Lower leg skin (tissue), 4 donors: ENCODE results near the gene HSDL1. TPM values are rescaled to one million over a fixed set of nuclear protein-coding genes. Genes with fewer than 3 reads are reported as not detected.

Source experiments
- DNase-seq, 2 donors: peaks; one replicate each; pipeline ENCODE4 v3.0.0-alpha.2; 2019; ENCODE audit warnings: low spot score in 2 of 2
- H3K4me3 ChIP-seq: fragments of 200-600 bp; sonication (generic); 2 replicates; pipeline ENCODE4 v1.5.1; 2017; ENCODE audit warnings: mild to moderate bottlenecking, low read depth; ENCODE audit not compliant: poor library complexity, severe bottlenecking
- CTCF ChIP-seq, 3 donors: fragments of 450-650 bp; IDR thresholded peaks; one replicate each; pipeline ENCODE4 v1.5.1; 2016; ENCODE audit warnings: antibody characterized with exemption in 3 of 3, mild to moderate bottlenecking in 3 of 3, moderate library complexity in 2 of 3
- POLR2A ChIP-seq, 2 donors: fragments of 450-650 bp; IDR thresholded peaks; one replicate each; pipeline ENCODE4 v1.6.1; 2016 to 2017; ENCODE audit warnings: antibody characterized with exemption in 2 of 2, mild to moderate bottlenecking in 1 of 2, moderate library complexity in 1 of 2
- WGBS, 2 donors: methylation state at CpG; one replicate each; pipeline ENCODE4 v1.1.5; 2018; 5-methylcytosine and 5-hydroxymethylcytosine counted together
- intact Hi-C: fragments of 100-400 bp; cut with DNase I; formaldehyde crosslinking; loops from one replicate; pipeline ENCODE4 v1.15.0; 2023; ENCODE audit warnings: low total_unique reads
- total RNA-seq, 4 donors: library from RNA; depleted of rRNA; stranded (reverse); fragments of >200 nt; gene quantifications; one replicate each; pipeline ENCODE4 v1.1.0, GENCODE V29; 2016

Gene HSDL1
- total RNA-seq, 4 donors from 2014 or later = 8.0 to 14.2 (median 12.0) TPM

DNA sequence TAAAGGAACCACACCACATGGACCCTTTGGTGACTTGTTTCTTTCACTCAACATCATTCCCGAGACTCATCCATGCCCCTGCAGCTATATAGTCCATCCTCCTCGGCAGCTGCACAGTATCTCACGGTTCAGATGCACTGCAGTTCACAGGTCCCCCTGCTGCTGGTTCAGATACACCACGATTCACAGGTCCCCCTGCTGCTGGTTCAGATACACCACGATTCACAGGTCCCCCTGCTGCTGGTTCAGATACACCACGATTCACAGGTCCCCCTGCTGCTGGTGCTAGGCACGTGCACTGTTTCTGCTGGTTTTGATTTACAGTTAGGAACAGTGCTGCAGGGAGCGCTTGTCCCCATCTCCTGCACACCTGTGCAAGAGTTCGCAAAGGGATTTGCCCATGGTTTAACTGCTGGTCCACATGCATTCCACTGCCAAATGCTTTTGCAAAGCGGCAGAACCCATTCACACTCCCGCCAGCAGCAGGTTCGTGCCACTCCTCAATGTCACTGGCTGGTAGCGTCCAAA, 3.8 kb downstream of the HSDL1 start:
- no peak overlapping the region for H3K4me3 ChIP-seq
- DNase-seq = no peak
- intact Hi-C loops = no loop called here
- TF ChIP-seq POLR2A (IDR thresholded peaks at IDR 0.05) (no peak), CTCF (IDR thresholded peaks at IDR 0.05) (no peak)
- WGBS, 2 donors = 71 to 79% methylated on average over 13 of the region's 13 CpGs

- 75 to 78% methylated on average over 6 of the region's 6 CpGs for WGBS, 2 donors
- no peak for TF ChIP-seq CTCF (IDR thresholded peaks at IDR 0.05)
- no peak for TF ChIP-seq POLR2A (IDR thresholded peaks at IDR 0.05)
- no peak for DNase-seq
- intact Hi-C loops = no loop called here
- H3K4me3 ChIP-seq = no peak overlapping the region
Observed at GRCh38 chr16:84139628-84140258, 5.2 kb downstream of the HSDL1 start.

DNA sequence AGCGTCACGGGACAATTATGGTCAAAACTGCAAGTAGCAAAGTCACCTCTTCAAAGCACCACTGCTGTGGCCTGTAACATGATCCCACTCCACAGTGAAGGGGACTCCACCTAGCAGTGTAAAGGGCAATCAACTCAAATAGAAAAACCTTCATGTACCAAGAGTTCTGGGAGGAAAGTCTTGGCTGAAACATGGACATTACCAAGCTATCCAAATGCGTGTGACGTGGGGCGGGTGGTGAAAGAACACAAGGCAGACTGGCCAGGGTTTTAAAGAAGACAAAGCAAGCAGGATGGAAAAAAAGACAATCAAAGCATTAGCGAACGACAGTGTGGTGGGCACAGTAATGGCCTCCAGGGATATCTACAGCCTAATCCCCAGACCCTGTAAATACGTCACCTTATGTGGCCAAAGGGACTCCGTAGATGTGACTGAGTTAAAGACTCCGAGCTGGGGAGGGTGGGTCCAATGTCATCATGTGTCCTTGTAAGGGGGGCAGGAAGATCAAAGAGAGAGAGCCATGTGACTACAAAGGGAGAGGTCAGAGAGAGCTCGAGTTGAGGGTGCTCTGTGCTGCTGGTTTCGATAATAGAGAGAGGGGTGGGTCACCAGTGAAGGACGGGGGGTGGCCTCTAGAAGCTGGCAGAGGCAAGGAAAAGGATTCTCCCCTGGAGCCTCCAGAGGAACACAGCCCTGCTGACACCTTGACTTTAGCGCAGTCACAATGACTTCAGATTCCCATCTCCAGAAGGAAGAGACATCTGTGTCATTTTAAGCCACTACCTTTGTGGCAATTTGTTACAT, 6.0 kb downstream of the HSDL1 start:
- intact Hi-C loops = no loop called here
- DNase-seq = no peak
- TF ChIP-seq POLR2A (IDR thresholded peaks at IDR 0.05) (no peak), CTCF (IDR thresholded peaks at IDR 0.05) (no peak)
- WGBS, 2 donors = 62 to 63% methylated on average over 14 of the region's 14 CpGs
- H3K4me3 ChIP-seq = no peak overlapping the region

GRCh38 chr16:84138500-84138823, 6.5 kb downstream of the HSDL1 start:
- no peak for DNase-seq
- TF ChIP-seq POLR2A (IDR thresholded peaks at IDR 0.05) (no peak), CTCF (IDR thresholded peaks at IDR 0.05) (no peak)
- intact Hi-C loops = no loop called here
- WGBS, 2 donors = 54 to 60% methylated on average over 2 of the region's 2 CpGs
- no peak overlapping the region for H3K4me3 ChIP-seq

DNA sequence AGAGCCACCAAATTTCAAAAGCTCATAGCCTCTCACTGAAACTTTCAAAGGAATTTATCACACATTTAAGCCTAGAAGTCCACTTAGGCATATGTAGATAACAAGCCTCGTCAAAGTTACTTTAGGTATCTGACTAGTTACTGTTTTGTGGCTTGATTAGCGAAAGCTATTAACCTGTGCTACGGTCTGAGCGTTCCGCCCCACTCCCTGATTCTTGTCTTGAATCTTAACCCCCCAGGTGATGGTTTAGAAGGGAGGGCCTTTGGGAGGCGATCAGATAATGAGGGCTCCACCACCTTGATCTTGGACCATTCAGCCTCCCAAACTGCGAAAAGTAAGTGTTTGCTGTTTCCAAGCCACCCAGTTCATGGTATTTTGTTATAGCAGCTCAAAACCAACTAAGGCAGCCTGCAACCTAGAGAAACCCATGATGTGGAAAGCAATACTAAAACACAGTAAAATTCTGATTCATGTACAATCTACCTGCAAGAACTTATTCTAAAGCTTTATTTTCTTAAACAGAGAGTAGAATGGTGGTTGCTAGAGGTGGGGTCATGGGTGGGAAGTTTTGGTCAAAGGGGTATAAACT, 7.1 kb downstream of the HSDL1 start:
- no peak overlapping the region for H3K4me3 ChIP-seq
- 90 to 94% methylated on average over 7 of the region's 7 CpGs for WGBS, 2 donors
- no peak for TF ChIP-seq POLR2A (IDR thresholded peaks at IDR 0.05)
- TF ChIP-seq CTCF (IDR thresholded peaks at IDR 0.05) = no peak
- intact Hi-C loops = no loop called here
- no peak for DNase-seq
